ENCODE data around the gene NTHL1. TPM values are rescaled to one million over a fixed set of nuclear protein-coding genes. Genes with fewer than 3 reads are reported as not detected.

Gene NTHL1
- total and polyA plus RNA-seq, 2 donors (not counting 3 experiments of a cell fraction or from before 2014, with no cell fraction given): 39.8 to 65.8 TPM

DNA sequence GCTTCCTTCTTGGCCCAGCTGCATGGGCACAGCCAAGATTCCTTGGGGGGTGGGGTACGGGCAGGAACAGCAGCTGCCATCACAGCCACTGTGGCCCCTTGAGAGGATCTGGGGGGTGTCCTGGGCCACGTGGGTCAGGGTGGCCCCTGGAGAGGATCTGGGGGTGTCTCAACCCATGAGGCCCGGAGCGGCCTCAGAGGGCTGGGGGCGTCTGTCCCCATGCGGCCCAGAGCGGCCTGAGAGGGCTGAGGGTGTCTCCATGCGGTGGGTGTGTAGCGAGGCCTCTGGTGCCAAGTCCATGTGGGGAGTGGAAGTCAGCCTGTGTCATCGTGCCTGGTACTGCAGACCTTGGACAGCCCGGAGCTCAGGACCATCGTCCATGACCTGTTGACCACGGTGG lies 13.9 kb upstream of the NTHL1 start:
- H3K36me3 ChIP-seq (ENCODE audit: control insufficient read depth in 2 of 2, extremely low read depth in 1 of 2, insufficient read depth in 2 of 2, low read length in 2 of 2): peaks cover 0 to 55% of the 10 kb centered on the region in 2 experiments
- no TSS peak for BruUV-seq (replicated peaks)
- H3K4me1 ChIP-seq (ENCODE audit: control insufficient read depth, extremely low read depth, insufficient read depth, low read length): no peaks in the 10 kb centered on the region
- no peaks in the 10 kb centered on the region for H3K9me1 ChIP-seq (replicated peaks; ENCODE audit: control insufficient read depth, extremely low read depth, insufficient read depth, low read length)
- POLR2A ChIA-PET: no interaction called here
- H3K4me2 ChIP-seq (ENCODE audit: insufficient read depth, low read length): no peak overlapping the region
- no peaks in the 10 kb centered on the region for H3K9me3 ChIP-seq (replicated peaks; ENCODE audit: control insufficient read depth, insufficient read depth, low read length)
- H2AFZ ChIP-seq (ENCODE audit: low read depth, low read length): no peak overlapping the region
- intact Hi-C loops (cut with micrococcal nuclease) (no loop called here), dilution Hi-C loops (cut with MboI; ENCODE audit: extremely low pct_ligation_motif_present, low sequenced_read_pairs) (no loop called here)
- H3K27me3 ChIP-seq (ENCODE audit: control insufficient read depth in 2 of 2, insufficient read depth in 2 of 2, low read length in 2 of 2): no peaks in the 10 kb centered on the region
- H3K27ac ChIP-seq (ENCODE audit: insufficient read depth, low read depth, low read length): no peak overlapping the region
- H4K20me1 ChIP-seq (replicated peaks; ENCODE audit: control insufficient read depth, extremely low read depth, insufficient read depth, low read length): no peaks in the 10 kb centered on the region
- no peak overlapping the region for H3K4me3 ChIP-seq (replicated peaks in 1 of 3; ENCODE audit: insufficient read depth in 1 of 3, low read depth in 1 of 3, low read length in 3 of 3)
- TF ChIP-seq, protein P1, sequence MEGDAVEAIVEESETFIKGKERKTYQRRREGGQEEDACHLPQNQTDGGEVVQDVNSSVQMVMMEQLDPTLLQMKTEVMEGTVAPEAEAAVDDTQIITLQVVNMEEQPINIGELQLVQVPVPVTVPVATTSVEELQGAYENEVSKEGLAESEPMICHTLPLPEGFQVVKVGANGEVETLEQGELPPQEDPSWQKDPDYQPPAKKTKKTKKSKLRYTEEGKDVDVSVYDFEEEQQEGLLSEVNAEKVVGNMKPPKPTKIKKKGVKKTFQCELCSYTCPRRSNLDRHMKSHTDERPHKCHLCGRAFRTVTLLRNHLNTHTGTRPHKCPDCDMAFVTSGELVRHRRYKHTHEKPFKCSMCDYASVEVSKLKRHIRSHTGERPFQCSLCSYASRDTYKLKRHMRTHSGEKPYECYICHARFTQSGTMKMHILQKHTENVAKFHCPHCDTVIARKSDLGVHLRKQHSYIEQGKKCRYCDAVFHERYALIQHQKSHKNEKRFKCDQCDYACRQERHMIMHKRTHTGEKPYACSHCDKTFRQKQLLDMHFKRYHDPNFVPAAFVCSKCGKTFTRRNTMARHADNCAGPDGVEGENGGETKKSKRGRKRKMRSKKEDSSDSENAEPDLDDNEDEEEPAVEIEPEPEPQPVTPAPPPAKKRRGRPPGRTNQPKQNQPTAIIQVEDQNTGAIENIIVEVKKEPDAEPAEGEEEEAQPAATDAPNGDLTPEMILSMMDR (IDR thresholded peaks at IDR 0.05; ENCODE audit: extremely low read depth in 1 of 2, insufficient read depth in 1 of 2, low read depth in 1 of 2, low read length in 2 of 2): no peak
- TF ChIP-seq EZH2 (IDR thresholded peaks at IDR 0.05; ENCODE audit: borderline replicate concordance, low read depth, low read length, severe bottlenecking) (no peak), POLR2A (IDR thresholded peaks at IDR 0.05; ENCODE audit: low read depth, low read length) (no peak), MYC (IDR thresholded peaks at IDR 0.05; ENCODE audit: low read depth, low read length) (no peak), GATA2 (IDR thresholded peaks at IDR 0.05; ENCODE audit: insufficient read depth, insufficient read length, low read depth, low read length) (no peak), FOS (IDR thresholded peaks at IDR 0.05; ENCODE audit: borderline replicate concordance, insufficient read depth, low read length) (no peak), JUN (IDR thresholded peaks at IDR 0.05; ENCODE audit: borderline replicate concordance, insufficient read depth, insufficient read length, low read depth) (no peak), POLR2AphosphoS5 (IDR thresholded peaks at IDR 0.05; ENCODE audit: insufficient read depth, low read depth, low read length) (no peak)
- TF ChIP-seq, protein P2, sequence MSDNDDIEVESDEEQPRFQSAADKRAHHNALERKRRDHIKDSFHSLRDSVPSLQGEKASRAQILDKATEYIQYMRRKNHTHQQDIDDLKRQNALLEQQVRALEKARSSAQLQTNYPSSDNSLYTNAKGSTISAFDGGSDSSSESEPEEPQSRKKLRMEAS (IDR thresholded peaks at IDR 0.05; ENCODE audit: insufficient read depth, insufficient read length): no peak
- CTCF ChIA-PET: interaction anchor here (1.3 kb wide), 1 partner anchor 39 kb away, joined by 3 read pairs; no protein-coding TSS in a partner anchor
- H3K79me2 ChIP-seq (ENCODE audit: control insufficient read depth, insufficient read depth, low read length): no peaks in the 10 kb centered on the region
- no peak for DNase-seq (ENCODE audit: low read depth, low spot score)
- FAIRE-seq: no peak
- no peak overlapping the region for H3K9ac ChIP-seq (replicated peaks; ENCODE audit: extremely low read depth, insufficient read depth, low read length)

All from endothelial cell of umbilical vein (primary cell).